IMR-90 (cell line): Measurements from ENCODE around the gene DAPK1.

Experiments used
- BHLHE40 ChIP-seq: fragments of 150-350 bp; IDR thresholded peaks from 2 replicates; pipeline ENCODE4 v1.6.1; 2016; ENCODE audit warnings: mild to moderate bottlenecking, low read depth, low read length
- CEBPB ChIP-seq: IDR thresholded peaks from 2 replicates; pipeline ENCODE4 v1.6.1; 2012; ENCODE audit warnings: low read depth, low read length, improper control_type of control experiment
- FOS ChIP-seq: fragments of 150-350 bp; IDR thresholded peaks from 2 replicates; pipeline ENCODE4 v1.6.1; 2016; ENCODE audit warnings: low read depth, low read length
- MAFK ChIP-seq: IDR thresholded peaks from 2 replicates; pipeline ENCODE4 v1.6.1; 2012; ENCODE audit warnings: low read depth, low read length, improper control_type of control experiment
- MXI1 ChIP-seq: IDR thresholded peaks from 2 replicates; pipeline ENCODE4 v1.6.1; 2012; ENCODE audit warnings: low read depth, mild to moderate bottlenecking, low read length, moderate library complexity, borderline replicate concordance
- NFE2L2 ChIP-seq: fragments of 150-350 bp; IDR thresholded peaks from 2 replicates; pipeline ENCODE4 v1.6.1; 2016; ENCODE audit warnings: low read depth, mild to moderate bottlenecking, low read length
- POLR2A ChIP-seq: IDR thresholded peaks from 2 replicates; pipeline ENCODE4 v1.6.1; 2012; ENCODE audit warnings: mild to moderate bottlenecking, low read depth, low read length
- RAD21 ChIP-seq: IDR thresholded peaks from 2 replicates; pipeline ENCODE4 v1.6.1; 2012; ENCODE audit warnings: low read length, improper control_type of control experiment
- RCOR1 ChIP-seq: IDR thresholded peaks from 2 replicates; pipeline ENCODE4 v1.6.1; 2012; ENCODE audit warnings: mild to moderate bottlenecking, low read length, improper control_type of control experiment; ENCODE audit not compliant: insufficient replicate concordance
- SMC3 ChIP-seq: fragments of 150-350 bp; IDR thresholded peaks from 2 replicates; pipeline ENCODE4 v1.6.1; 2016; ENCODE audit warnings: low read depth, mild to moderate bottlenecking, antibody characterized with exemption, low read length, moderate library complexity
- TF ChIP-seq, protein P1 (sequence below): conservative IDR thresholded peaks from 2 replicates; pipeline ENCODE4 v1.5.1; 2012; ENCODE audit warnings: mild to moderate bottlenecking, low read depth, low read length, improper control_type of control experiment
- TF ChIP-seq, protein P2 (sequence below): fragments of 150-350 bp; IDR thresholded peaks from 2 replicates; pipeline ENCODE4 v1.6.1; 2017; ENCODE audit warnings: mild to moderate bottlenecking, antibody characterized with exemption, low read length, low read depth
- TF ChIP-seq, protein P3 (sequence below): fragments of 150-350 bp; IDR thresholded peaks from 2 replicates; pipeline ENCODE4 v1.6.1; 2016; ENCODE audit warnings: low read depth, mild to moderate bottlenecking, low read length, moderate library complexity, borderline replicate concordance

DNA sequence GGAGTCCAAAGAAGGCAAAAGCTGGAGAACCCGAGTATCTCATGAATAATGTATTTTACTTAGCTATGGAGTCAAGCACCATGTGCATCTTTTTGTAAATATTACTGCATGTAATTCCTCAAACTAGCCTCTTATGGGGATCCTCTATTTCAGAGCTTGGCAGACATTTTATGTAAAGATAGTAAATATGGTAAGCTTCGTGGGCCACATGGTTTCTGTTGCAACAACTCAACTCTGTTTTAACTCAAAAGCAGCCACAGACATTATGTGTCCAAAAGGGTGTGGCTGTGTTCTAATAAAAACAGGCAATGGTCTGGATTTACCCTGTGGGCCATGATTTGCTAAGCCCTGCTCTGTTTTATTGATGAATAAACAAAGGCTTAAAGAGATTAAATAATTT is 17.3 kb downstream of the DAPK1 start:
- TF ChIP-seq, protein P1, sequence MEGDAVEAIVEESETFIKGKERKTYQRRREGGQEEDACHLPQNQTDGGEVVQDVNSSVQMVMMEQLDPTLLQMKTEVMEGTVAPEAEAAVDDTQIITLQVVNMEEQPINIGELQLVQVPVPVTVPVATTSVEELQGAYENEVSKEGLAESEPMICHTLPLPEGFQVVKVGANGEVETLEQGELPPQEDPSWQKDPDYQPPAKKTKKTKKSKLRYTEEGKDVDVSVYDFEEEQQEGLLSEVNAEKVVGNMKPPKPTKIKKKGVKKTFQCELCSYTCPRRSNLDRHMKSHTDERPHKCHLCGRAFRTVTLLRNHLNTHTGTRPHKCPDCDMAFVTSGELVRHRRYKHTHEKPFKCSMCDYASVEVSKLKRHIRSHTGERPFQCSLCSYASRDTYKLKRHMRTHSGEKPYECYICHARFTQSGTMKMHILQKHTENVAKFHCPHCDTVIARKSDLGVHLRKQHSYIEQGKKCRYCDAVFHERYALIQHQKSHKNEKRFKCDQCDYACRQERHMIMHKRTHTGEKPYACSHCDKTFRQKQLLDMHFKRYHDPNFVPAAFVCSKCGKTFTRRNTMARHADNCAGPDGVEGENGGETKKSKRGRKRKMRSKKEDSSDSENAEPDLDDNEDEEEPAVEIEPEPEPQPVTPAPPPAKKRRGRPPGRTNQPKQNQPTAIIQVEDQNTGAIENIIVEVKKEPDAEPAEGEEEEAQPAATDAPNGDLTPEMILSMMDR, result no peak
- TF ChIP-seq RCOR1, result no peak
- no peak for TF ChIP-seq POLR2A
- TF ChIP-seq CEBPB, result no peak
- TF ChIP-seq MXI1, result no peak
- TF ChIP-seq NFE2L2, result no peak
- no peak for TF ChIP-seq SMC3
- TF ChIP-seq, protein P2, sequence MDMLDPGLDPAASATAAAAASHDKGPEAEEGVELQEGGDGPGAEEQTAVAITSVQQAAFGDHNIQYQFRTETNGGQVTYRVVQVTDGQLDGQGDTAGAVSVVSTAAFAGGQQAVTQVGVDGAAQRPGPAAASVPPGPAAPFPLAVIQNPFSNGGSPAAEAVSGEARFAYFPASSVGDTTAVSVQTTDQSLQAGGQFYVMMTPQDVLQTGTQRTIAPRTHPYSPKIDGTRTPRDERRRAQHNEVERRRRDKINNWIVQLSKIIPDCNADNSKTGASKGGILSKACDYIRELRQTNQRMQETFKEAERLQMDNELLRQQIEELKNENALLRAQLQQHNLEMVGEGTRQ, result no peak
- no peak for TF ChIP-seq FOS
- no peak for TF ChIP-seq MAFK
- no peak for TF ChIP-seq BHLHE40
- no peak for TF ChIP-seq RAD21
- TF ChIP-seq, protein P3, sequence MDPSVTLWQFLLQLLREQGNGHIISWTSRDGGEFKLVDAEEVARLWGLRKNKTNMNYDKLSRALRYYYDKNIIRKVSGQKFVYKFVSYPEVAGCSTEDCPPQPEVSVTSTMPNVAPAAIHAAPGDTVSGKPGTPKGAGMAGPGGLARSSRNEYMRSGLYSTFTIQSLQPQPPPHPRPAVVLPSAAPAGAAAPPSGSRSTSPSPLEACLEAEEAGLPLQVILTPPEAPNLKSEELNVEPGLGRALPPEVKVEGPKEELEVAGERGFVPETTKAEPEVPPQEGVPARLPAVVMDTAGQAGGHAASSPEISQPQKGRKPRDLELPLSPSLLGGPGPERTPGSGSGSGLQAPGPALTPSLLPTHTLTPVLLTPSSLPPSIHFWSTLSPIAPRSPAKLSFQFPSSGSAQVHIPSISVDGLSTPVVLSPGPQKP, result no peak
